ENCODE data around the gene PMEPA1. TPM values are rescaled to one million over a fixed set of nuclear protein-coding genes. Genes with fewer than 3 reads are reported as not detected.

Gene PMEPA1
- total and polyA plus RNA-seq, 10 of the 15 experiments (the other 5 are each of a cell fraction or from before 2014, with no cell fraction given): 0.02 to 0.10 (median 0.04) TPM; not detected in 3

GRCh38 chr20:57682184-57683101 is 27.4 kb downstream of the PMEPA1 start (continued):
- TF ChIP-seq PRDM15 (CRISPR knock-in tag; IDR thresholded peaks at IDR 0.05) (no peak), STAT3 (IDR thresholded peaks at IDR 0.05; ENCODE audit: low read depth, low read length) (no peak), ZNF687 (IDR thresholded peaks at IDR 0.05) (no peak), EED (IDR thresholded peaks at IDR 0.05; ENCODE audit: low read depth) (0 out of 2 replicates have a peak, but pooled peaks have one; percentile 38), E2F8 (IDR thresholded peaks at IDR 0.05; ENCODE audit: low read depth, partially characterized antibody) (no peak), MEF2A (IDR thresholded peaks at IDR 0.05; ENCODE audit: insufficient read depth, low read depth, low read length) (no peak), POLR2AphosphoS2 (IDR thresholded peaks at IDR 0.05; ENCODE audit: low read depth, low read length) (no peak), ZNF622 (IDR thresholded peaks at IDR 0.05) (no peak), FOS (IDR thresholded peaks at IDR 0.05; ENCODE audit: borderline replicate concordance, extremely low read depth, insufficient read length) (no peak), TAF1 (IDR thresholded peaks at IDR 0.05; ENCODE audit: borderline replicate concordance, low read depth, low read length) (0 out of 2 replicates have a peak, but pooled peaks have one; percentile 29), FOXK2 (IDR thresholded peaks at IDR 0.05) (no peak), PAX5 (IDR thresholded peaks at IDR 0.05; ENCODE audit: borderline replicate concordance, low read depth, low read length) (peak; percentile 46; the same call in 1 of the 2 replicates), ZNF207 (IDR thresholded peaks at IDR 0.05; ENCODE audit: borderline replicate concordance) (no peak), WRNIP1 (IDR thresholded peaks at IDR 0.05; ENCODE audit: borderline replicate concordance, low read depth, low read length) (no peak)
